ENCODE measurements around the gene JCHAIN.
A peak's percentile ranks its signal among the peaks of the same experiment; 100 is the strongest.
"Not testable (repeated sequence)": the region's sequence is repeated elsewhere in the genome, so short reads cannot be mapped to it uniquely, and the experiment has no call there.

The JCHAIN gene

DNA sequence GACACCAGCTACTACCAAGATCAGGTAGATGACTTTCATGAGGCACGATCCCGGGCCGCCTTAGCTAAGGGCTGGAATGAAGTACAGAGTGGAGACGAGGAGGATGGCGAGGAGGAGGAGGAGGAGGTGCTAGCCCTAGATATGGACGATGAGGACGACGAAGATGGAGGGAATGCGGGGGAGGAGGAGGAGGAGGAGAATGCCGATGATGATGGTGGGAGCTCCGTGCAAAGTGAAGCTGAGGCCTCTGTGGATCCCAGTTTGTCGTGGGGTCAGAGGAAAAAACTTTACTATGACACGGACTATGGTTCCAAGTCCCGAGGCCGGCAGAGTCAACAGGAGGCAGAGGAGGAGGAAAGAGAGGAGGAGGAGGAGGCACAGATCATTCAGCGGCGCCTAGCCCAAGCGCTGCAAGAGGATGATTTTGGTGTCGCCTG is 22.5 kb upstream of the JCHAIN start:
- no peak for DNase-seq (ENCODE audit: low read depth, low spot score)

DNA sequence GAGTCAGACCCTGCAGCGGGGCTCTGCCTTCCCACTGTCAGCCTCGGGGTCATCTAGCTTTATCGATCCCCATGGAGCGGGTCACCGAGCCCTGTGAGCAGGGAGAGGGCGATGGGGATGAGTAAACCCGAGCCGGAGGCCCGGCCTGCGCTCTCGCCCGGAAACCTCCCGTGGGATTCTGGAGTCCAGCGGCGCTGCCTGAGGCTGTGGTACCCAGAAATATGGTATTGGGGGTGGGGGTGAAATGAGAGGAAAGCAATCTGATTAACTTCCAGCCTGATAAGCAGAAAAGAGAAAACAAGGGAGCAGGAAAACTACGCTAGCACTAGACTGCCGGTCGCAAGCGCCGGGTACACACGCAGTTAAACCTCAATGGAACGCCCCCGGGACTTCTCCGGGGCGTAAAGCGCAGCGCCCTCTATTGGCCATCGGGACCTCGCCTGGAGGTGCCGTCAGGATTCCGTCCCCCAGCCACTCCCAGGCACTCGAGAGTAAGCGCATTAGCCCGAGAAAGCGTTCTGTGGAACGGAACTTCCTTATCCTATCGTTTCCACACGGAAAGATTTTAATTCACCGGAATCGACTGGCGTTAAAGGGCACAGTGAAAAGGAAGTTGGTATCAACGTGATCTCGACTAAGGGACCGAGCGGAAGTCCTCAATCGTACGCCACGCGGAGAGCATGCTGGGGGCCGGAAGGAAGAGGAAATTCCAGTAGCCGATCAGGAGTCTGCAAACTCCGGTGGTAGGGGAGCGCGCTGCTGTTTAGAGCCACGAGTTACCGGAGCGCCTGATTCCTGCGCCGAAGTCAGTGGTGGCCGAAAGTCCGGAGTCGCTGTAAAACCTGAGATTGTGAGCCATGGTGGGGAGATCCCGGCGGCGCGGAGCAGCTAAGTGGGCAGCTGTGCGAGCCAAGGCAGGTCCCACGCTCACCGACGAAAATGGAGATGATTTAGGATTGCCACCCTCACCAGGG is 21.8 kb upstream of the JCHAIN start, which contains the start of gene UTP3:
Gene UTP3 (plus strand): TSS at position 712 of the 974 bp plus-strand sequence. CDS start 146 bp downstream, at position 858.
- peak; percentile 91 for DNase-seq (ENCODE audit: low read depth, low spot score)

DNA sequence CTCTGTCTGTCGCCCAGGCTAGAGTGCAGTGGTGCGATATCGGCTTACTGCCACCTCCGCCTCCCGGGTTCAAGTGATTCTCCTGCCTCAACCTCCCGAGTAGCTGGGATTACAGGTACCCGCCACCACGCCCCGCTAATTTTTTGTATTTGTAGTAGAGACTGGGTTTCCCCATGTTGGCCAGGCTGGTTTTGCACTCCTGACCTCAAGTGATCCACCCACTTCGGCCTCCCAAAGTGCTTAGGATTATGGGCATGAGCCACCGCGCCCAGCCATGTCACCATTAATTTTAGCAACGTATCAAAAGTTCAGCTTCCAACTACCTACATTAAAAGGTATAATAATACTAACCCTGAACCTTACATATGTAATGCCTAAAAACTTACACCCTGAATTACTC is 21.1 kb upstream of the JCHAIN start:
- DNase-seq (ENCODE audit: low read depth, low spot score) = no peak

DNA sequence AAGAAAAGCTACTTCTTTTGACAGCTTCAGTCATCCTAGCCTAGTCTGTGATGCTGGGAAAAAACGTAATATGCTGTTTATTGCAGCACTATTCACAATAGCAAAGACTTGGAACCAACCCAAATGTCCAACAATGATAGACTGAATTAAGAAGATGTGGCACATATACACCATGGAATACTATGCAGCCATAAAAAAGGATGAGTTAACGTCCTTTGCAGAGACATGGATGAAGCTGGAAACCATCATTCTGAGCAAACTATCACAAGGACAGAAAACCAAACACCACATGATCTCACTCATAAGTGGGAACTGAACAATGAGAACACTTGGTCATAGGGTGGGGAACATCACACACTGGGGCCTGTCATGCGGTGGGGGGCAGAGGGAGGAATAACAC is 15.8 kb upstream of the JCHAIN start:
- not testable (repeated sequence) for DNase-seq (ENCODE audit: low read depth, low spot score)

DNA sequence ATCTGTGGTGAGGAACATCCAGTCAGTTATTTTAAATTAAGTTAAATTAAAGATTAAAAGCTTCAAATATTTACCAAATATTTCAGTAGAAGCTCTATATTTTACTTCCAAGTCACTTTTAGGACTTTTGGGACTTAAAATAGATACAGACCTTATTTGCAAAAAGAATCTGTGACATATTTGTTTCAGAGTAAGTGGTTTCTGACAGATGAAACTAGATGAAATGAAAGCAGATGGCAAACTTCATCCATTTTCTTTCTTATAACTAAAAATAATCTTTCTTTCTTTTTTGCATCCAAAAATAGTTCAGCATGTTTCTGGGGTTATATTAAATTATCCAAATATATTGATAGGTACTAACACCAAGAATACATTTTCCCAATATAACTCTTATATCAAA is 15.4 kb upstream of the JCHAIN start:
- no peak for DNase-seq (ENCODE audit: low read depth, low spot score)

DNA sequence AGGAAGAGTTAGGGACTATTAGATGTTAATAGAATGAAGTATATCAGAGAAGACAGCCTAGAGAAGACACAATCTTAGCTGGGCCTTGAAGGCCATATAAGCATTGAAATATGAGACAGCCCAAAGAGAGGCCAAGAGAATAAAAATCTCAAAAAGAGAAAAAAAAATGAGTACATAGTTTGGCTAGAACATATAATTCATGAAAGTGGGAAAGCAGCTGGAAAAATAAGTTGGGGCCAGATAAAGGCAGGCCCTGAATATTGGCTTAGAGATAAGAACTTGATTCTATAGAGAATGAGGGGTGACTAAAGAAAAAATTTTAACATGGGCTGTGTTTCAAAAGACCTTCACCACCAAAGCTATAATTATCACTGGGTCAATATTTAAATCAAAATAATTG is 14.6 kb upstream of the JCHAIN start:
- DNase-seq (ENCODE audit: low read depth, low spot score) = no peak

DNA sequence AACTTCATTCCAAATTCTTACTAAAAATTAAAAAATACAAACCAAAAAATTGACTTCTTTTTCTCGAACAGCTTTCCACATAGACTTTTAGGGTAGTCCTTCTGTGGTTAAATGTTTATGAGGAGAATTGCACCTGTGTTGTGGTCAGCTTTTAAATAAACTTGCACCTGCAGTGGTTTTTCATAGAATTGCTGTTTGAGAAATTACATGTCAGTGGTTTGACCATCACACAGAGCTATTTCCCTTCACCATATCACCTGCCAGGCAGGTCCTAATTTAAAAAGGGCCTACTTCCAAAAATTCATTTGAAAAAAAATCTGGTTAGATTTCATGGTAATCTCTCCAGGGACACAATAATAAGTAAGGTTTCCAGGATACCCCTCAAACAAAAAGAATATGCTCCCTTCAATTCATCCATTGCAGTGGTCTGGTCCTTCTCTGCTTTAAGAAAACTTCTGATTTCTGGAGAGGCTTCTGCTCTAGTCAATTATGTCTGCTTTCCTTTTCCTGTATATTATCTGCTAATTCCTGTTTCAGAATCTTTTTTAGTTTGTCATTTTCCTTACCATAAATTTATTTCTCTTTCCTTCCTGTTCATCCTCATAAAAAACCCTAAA is 12.2 kb upstream of the JCHAIN start:
- no peak for DNase-seq (ENCODE audit: low read depth, low spot score)

DNA sequence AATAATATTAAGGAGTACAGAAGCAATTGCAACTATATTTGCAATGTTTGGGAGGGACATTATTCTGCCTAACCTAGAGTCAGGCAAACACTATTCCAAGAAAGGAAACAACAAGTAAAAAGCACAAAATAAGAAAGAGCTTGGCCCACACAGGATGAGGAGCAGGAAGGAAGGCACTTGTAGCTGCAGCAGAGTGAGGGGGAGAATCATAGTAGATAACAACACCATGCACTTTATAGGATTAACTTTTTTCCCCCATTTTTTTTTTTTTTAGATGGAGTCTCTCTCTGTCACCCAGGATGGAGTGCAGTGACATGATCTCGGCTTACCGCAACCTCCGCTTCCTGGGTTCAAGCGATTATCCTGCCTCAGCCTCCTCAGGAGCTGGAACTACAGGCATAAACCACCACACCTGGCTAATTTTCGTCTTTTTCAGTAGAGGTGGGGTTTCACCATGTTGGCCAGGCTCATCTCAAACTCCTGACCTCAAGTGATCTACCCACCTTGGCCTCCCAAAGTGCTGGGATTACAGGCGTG is 10.3 kb upstream of the JCHAIN start:
- DNase-seq (ENCODE audit: low read depth, low spot score) = no peak

DNA sequence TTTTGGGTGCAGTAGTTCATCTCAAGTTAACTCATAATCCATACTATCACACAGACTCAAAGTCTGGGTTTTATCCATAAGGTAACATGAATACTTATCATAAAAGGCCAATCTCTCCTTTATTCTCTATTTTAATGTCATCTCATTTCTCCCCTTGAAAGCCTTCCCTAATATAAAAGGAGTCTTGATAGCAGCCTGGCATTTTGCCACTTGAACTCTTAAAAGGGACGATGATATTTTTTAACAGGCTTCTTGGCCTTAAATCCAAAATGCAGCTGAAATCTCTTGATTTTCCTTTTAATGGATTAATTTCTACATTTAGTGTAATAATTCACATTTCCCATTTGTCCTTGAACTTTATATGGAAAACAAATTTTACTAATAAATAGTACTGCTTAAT is 8.4 kb upstream of the JCHAIN start:
- no peak for DNase-seq (ENCODE audit: low read depth, low spot score)

DNA sequence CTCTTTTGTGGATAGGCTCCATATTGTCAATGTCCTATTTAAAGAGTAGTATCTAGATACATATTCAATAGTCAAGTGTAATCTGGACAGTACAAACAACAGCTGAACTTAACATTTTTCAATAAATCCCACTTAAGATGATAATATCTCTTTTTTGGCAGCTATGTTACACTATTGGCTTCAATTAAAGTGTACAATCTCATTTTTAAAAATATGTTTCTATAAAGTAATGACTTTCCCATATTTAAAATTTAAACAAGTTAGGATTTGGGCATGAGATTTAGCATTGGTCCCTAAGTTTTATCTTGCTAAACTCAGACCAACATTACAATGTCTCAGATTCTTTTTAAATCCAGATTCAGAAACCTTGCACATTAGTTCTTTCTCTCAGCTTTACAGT is 7.9 kb upstream of the JCHAIN start:
- no peak for DNase-seq (ENCODE audit: low read depth, low spot score)

DNA sequence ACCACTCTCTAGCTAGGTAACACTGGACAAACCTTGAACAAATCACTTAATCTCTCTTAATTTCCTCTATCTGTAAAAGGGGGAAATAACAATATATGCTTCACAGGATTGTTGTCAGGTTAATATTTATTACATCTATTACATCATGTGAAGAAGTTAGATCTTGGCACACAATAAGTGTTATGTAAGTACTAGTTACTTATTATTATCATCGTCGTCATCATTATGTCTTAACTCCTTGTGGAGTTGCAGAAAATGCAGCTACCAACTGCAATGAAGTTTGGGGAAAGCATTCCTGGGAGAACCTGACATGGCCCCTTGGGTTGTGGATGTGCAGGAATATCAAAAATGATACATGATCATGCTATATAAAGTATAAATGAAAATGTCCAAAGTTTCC is 4.8 kb upstream of the JCHAIN start:
- no peak for DNase-seq (ENCODE audit: low read depth, low spot score)

DNA sequence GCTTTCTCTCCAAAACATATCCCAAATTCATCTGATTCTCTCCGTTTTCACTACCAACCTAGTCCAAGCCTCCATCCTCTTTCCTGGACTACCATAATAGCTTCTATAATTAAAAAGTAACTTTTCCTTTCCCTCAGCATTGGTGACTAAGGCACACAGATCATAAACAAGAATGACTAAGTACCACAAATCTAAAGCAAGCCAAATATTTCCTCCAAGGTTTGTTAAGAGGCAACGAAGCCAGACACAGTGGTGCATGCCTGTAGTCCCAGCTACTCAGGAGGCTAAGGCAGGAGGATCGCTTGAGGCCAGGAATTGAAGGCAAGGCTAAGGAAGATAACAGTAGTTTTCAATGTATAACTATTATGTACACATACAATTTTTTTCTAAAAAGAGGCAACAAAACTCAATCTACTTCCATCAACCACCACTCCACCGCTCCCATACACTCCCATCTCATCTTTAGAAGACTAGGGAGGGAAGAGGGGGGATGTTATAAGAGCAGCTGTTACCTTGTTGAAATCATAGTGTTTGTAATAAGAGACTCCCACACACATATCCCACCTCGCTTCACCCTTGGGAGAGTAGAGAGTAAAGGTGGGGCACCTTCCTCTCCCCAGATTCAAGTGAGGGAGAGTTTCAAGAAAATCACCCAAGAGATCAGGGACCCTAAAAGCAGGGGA is 4.2 kb upstream of the JCHAIN start:
- no peak for DNase-seq (ENCODE audit: low read depth, low spot score)

DNA sequence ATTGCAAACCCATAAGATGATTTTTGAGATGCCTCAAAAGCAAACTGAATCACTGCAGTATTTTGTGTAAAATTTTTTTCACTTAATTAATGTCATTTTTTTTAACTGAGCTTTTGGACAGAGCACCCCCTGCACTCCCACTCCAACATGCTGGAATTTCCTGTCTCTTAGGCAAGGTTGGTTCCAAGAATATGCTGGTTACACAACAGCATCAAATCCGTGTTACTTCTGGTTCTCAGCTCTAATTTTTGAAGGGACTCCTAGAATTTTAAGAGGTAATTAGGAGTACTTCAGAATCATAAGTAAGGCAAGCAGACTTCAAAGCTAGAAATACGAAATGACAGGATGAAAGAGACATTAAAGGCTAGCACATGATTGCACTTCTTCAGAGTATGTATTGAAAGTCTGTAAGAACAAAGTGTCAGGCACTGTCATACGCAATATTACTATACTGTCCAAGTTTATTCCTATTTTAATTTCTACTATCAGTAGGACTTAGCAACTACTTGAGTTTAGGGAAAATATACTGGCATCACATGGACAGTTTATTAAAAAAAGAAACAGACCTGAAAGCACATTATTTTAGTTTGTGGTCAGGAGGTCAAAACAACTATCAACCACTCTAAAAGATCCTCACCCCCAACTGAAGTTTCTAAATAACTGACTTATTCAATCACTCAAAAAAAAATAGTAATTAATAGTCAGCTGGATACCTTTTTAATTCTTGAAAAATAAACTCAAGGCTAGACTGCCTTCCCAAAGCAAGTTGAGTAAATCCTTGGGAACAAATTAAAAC is 1.6 kb upstream of the JCHAIN start:
- no peak for DNase-seq (ENCODE audit: low read depth, low spot score)

DNA sequence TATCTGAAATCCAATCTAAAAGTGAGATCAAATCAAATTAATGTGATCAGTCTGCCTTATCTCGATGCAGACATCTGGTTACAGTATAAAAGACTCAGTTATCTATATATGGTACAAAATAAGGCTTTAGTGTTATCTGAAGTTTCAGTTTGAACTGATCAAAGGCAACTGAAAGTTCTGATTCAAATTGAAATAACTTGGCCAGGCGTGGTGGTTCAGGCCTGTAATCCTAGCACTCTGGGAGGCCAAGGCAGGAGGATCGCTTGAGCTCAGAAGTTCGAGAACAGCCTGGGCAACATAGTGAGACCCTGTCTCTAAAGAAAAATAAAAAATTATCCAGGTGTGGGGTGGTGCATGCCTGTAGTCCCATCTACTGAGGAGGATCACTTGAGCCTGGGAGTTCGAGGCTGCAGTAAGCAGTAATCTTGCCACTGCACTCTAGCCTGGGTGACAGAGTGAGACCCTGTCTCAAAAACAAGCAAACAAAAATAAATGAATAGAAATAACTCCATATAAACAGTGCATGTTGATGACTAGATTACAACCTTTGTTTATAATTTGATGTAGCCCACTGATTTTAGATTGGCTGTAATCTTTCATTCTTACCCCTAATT is 4.9 kb downstream of the JCHAIN start:
- not testable (repeated sequence) for DNase-seq (ENCODE audit: low read depth, low spot score)

DNA sequence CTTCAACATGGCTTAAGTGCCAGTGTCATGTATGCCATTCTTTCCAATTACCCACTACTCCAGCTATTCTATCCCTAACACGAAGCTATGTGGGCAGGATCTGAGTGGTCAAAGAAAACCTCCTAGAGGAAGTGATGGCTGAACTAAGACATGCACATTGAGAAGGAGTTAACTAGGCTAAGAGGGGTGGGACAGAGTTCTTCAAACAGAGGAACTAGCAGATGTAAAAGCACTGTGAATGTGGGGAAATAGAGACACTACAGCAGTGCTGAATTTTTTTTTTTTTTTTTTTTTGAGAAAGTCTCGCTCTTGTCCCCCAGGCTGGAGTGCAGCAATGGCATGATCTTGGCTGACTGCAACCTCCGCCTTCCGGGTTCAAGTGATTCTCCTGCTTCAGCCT is 6.2 kb downstream of the JCHAIN start:
- no peak for DNase-seq (ENCODE audit: low read depth, low spot score)

DNA sequence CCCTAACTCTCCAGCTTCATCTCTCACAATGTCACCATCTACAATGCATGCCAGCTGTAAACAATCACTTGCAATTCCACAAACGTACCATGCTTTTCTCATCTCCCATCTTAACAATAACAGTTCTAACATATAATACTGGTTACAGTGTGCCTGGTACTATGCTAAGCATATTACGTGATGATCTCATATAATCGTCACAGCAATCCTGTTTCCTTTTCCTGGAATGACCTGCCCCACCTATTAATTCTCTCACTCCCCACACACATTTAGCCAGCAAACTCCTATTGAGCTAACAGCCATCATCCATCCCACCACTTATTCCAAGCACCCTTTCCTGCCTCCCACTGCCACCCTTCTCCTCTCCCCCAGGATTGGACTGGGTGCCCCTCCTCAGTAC is 7.9 kb downstream of the JCHAIN start:
- DNase-seq (ENCODE audit: low read depth, low spot score) = no peak

DNA sequence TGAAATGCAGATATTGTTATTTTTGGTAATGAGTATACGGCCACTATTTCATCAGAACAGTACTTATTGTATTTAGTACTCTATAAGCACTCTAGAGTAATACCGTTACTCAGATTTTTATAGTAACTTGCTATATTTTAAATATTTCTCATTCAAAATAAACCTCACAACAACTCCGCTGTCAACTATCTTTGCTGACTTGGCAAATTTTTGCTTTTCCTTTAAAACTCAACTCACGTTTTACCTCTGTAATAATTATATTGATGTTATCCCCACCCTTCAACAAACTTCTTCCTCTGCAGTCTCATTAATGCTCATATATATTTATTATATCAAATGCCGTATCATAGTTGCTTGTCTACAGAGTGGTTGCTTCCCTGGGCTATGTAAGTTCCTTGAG is 9.0 kb downstream of the JCHAIN start:
- DNase-seq (ENCODE audit: low read depth, low spot score) = no peak

DNA sequence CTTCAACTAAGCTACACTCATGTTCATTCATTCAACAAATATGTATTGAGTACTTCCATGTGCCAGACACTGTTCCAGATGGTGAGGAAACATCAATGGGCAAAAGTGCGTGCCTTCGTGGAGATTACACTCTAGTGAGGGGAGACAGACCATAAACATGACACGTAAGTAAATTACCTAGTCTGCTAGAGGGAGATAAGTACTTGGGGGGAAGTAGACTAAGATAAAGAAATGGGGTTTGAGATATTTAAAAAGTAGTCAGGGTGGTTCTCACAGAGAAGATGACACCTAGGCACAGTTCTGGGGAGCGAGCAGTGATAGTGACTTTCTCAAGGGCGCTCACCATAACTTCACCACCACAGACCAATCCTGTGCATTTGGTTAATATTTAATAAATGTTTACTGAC is 11.7 kb downstream of the JCHAIN start:
- no peak for DNase-seq (ENCODE audit: low read depth, low spot score)

DNA sequence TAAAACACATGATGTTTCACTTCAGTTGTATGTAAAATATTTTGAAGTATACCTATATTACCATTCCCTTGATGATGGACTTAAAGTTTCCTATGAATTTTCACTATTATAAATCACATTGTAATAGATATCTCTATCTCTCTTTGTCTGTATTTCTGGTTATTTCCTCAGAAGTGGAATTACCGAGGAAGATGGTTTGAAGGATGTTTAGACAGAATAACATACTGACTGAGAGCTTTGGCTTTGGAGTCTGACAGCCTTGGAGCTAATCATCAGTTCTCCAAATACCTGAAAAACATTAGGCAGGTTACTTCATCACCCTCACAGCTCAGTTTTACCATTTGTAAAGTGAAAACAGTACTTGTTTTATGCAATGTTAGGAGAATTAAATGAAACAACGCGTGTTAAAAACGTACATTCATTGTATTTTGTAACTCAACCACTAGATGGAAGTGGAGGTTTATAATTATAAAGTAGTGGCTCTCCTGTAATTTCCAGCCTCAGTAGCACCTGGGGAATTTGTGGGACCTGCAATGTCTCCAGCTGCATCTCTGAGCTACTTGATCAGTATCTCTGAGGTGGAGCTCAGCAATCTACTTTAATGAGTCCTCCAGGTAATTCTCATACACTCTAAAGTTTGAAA is 14.3 kb downstream of the JCHAIN start:
- DNase-seq (ENCODE audit: low read depth, low spot score) = no peak

DNA sequence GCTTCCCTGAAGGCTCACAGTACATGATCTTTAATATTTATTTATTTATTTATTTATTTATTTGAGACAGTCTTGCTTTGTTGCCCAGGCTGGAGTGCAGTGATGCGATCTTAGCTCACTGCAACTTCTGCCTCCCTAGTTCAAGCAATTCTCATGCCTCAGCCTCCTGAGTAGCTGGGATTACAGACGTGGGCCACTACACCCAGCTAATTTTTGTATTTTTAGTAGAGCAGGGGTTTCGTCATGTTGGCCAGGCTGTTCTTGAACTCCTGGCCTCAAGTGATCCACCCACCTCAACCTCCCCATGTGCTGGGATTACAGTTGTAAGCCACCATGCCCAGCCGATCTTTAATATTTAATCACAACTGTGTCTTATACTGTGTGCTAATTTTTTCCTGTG is 15.6 kb downstream of the JCHAIN start:
- DNase-seq (ENCODE audit: low read depth, low spot score) = not testable (repeated sequence)

Data from activated naive CD8-positive, alpha-beta T cell treated with anti-CD3 and anti-CD28 coated beads, Interleukin-2, amount 50 U/mL, for 16 hours (primary cell).